ENCODE measurements around the gene PRKRIP1. TPM values are rescaled to one million over a fixed set of nuclear protein-coding genes. Genes with fewer than 3 reads are reported as not detected.

Gene PRKRIP1
- total RNA-seq, 2 donors from 2014 or later = 30.3 to 35.0 TPM

- no peak overlapping the region for H3K27ac Mint-ChIP-seq
- WGBS, 2 experiments (ENCODE audit: insufficient coverage in 1 of 2, insufficient read length in 1 of 2) = 77 to 94% methylated on average over 2 of the region's 2 CpGs
- H3K4me3 Mint-ChIP-seq = no peak overlapping the region
- H3K4me3 ChIP-seq (ENCODE audit: low read length) = no peak overlapping the region
- H3K9me3 ChIP-seq (ENCODE audit: control insufficient read depth, low read length) = no peaks in the 10 kb centered on the region
- no peaks in the 10 kb centered on the region for H3K27me3 Mint-ChIP-seq (ENCODE audit: insufficient read depth)
- H3K4me1 Mint-ChIP-seq = peaks cover 5% of the 10 kb centered on the region
- H3K36me3 ChIP-seq (ENCODE audit: control insufficient read depth, insufficient read depth, low read length) = peaks cover 4% of the 10 kb centered on the region
- DNase-seq = no peak
- no peak for TF ChIP-seq CTCF (conservative IDR thresholded peaks at IDR 0.05)
- no peaks in the 10 kb centered on the region for H3K4me1 ChIP-seq (ENCODE audit: control insufficient read depth, insufficient read depth, low read length)
- no peak overlapping the region for H3K27ac ChIP-seq (ENCODE audit: low read depth, low read length)
- H3K9ac ChIP-seq (ENCODE audit: extremely low read depth, low read length, poor library complexity, severe bottlenecking) = no peak overlapping the region
- H3K9me3 Mint-ChIP-seq = no peaks in the 10 kb centered on the region
- no peaks in the 10 kb centered on the region for H3K27me3 ChIP-seq (ENCODE audit: control insufficient read depth, insufficient read depth, low read length, poor library complexity, severe bottlenecking)
- H3K36me3 Mint-ChIP-seq (ENCODE audit: low read depth) = peaks cover 24% of the 10 kb centered on the region
These were observed 49.5 kb downstream of the PRKRIP1 start for GRCh38 chr7:102445674-102446071.

GRCh38 chr7:102446387-102447156, 50.4 kb downstream of the PRKRIP1 start:
- H3K9me3 Mint-ChIP-seq = no peaks in the 10 kb centered on the region
- no peak overlapping the region for H3K27ac Mint-ChIP-seq
- no peak overlapping the region for H3K4me3 Mint-ChIP-seq
- H3K27me3 Mint-ChIP-seq (ENCODE audit: insufficient read depth) = no peaks in the 10 kb centered on the region
- DNase-seq = no peak
- Histone ChIP-seq H3K4me3 (ENCODE audit: low read length) (no peak overlapping the region), H3K36me3 (ENCODE audit: control insufficient read depth, insufficient read depth, low read length) (peaks cover 3% of the 10 kb centered on the region), H3K27ac (ENCODE audit: low read depth, low read length) (no peak overlapping the region), H3K9me3 (ENCODE audit: control insufficient read depth, low read length) (no peaks in the 10 kb centered on the region), H3K27me3 (ENCODE audit: control insufficient read depth, insufficient read depth, low read length, poor library complexity, severe bottlenecking) (no peaks in the 10 kb centered on the region), H3K4me1 (ENCODE audit: control insufficient read depth, insufficient read depth, low read length) (no peaks in the 10 kb centered on the region), H3K9ac (ENCODE audit: extremely low read depth, low read length, poor library complexity, severe bottlenecking) (no peak overlapping the region)
- TF ChIP-seq CTCF (conservative IDR thresholded peaks at IDR 0.05) = no peak
- H3K4me1 Mint-ChIP-seq = peaks cover 4% of the 10 kb centered on the region
- H3K36me3 Mint-ChIP-seq (ENCODE audit: low read depth) = peaks cover 23% of the 10 kb centered on the region
- WGBS, 2 experiments (ENCODE audit: insufficient coverage in 1 of 2, insufficient read length in 1 of 2) = 95 to 96% methylated on average over 26 to 41 of the region's 41 CpGs

GRCh38 chr7:102447311-102447710, 51.1 kb downstream of the PRKRIP1 start:
- Histone ChIP-seq H3K36me3 (ENCODE audit: control insufficient read depth, insufficient read depth, low read length) (no peaks in the 10 kb centered on the region), H3K27ac (ENCODE audit: low read depth, low read length) (no peak overlapping the region), H3K4me3 (ENCODE audit: low read length) (no peak overlapping the region), H3K9me3 (ENCODE audit: control insufficient read depth, low read length) (no peaks in the 10 kb centered on the region), H3K9ac (ENCODE audit: extremely low read depth, low read length, poor library complexity, severe bottlenecking) (no peak overlapping the region), H3K4me1 (ENCODE audit: control insufficient read depth, insufficient read depth, low read length) (no peaks in the 10 kb centered on the region), H3K27me3 (ENCODE audit: control insufficient read depth, insufficient read depth, low read length, poor library complexity, severe bottlenecking) (no peaks in the 10 kb centered on the region)
- Mint-ChIP-seq H3K4me1 (no peaks in the 10 kb centered on the region), H3K27ac (no peak overlapping the region), H3K4me3 (no peak overlapping the region), H3K27me3 (ENCODE audit: insufficient read depth) (no peaks in the 10 kb centered on the region), H3K9me3 (no peaks in the 10 kb centered on the region), H3K36me3 (ENCODE audit: low read depth) (peaks cover 16% of the 10 kb centered on the region)
- WGBS, 2 experiments (ENCODE audit: insufficient coverage in 1 of 2, insufficient read length in 1 of 2) = 85 to 91% methylated on average over 8 to 14 of the region's 14 CpGs
- DNase-seq = no peak
- no peak for TF ChIP-seq CTCF (conservative IDR thresholded peaks at IDR 0.05)

Data from endodermal cell (in vitro differentiated cells).